OCI-LY7 (cell line): ENCODE results near the gene ACER3. TPM values are rescaled to one million over a fixed set of nuclear protein-coding genes. Genes with fewer than 3 reads are reported as not detected.

ENCODE experiments used
- BruUV-seq: library from RNA; stranded (reverse); fragments of 400-500 nt; replicated peaks from 2 replicates; lab custom pipeline; 2021; lab: Mats Ljungman, UMichigan
- CTCF ChIA-PET: fragments of 300-600 bp; sonication (Branson Sonifier 250); formaldehyde crosslinking; loops from one replicate; lab custom pipeline; 2022; ENCODE audit warnings: antibody characterized with exemption; ENCODE audit not compliant: unreplicated experiment; lab: Charles Lee
- POLR2A ChIA-PET: fragments of 300-600 bp; sonication (Branson Sonifier 250); formaldehyde crosslinking; loops from one replicate; lab custom pipeline; 2022; ENCODE audit warnings: antibody characterized with exemption; lab: Charles Lee
- DNase-seq: peaks from one replicate; pipeline ENCODE4 v3.0.0-alpha.2; 2015; ENCODE audit warnings: low spot score
- H2AFZ ChIP-seq: fragments of 200-600 bp; sonication (generic), shearing (Covaris generic); 2 replicates; pipeline ENCODE4 v1.6.1; 2014; ENCODE audit warnings: mild to moderate bottlenecking, antibody characterized with exemption, low read length, moderate library complexity
- H3K27ac ChIP-seq: fragments of 200-600 bp; sonication (generic); 2 replicates; pipeline ENCODE4 v1.5.1; 2014; ENCODE audit warnings: mixed run types, low read depth, mild to moderate bottlenecking, moderate library complexity, low read length, inconsistent platforms; ENCODE audit not compliant: poor library complexity, severe bottlenecking
- H3K36me3 ChIP-seq: fragments of 200-600 bp; sonication (generic); 2 replicates; pipeline ENCODE4 v1.6.1; 2014; ENCODE audit warnings: mild to moderate bottlenecking, antibody characterized with exemption, low read length, moderate library complexity, mixed read lengths; ENCODE audit not compliant: insufficient read depth
- H3K4me1 ChIP-seq: fragments of 200-600 bp; sonication (generic); 2 replicates; pipeline ENCODE4 v1.5.1; 2014; ENCODE audit warnings: mild to moderate bottlenecking, low read length; ENCODE audit not compliant: insufficient read depth, poor library complexity, severe bottlenecking
- H3K4me2 ChIP-seq: fragments of 200-600 bp; sonication (generic); 2 replicates; pipeline ENCODE4 v1.6.1; 2014; ENCODE audit warnings: mild to moderate bottlenecking, low read length
- H3K4me3 ChIP-seq: fragments of 200-600 bp; sonication (generic); 2 replicates; pipeline ENCODE4 v1.5.1; 2014; ENCODE audit warnings: mild to moderate bottlenecking, low read depth, low read length; ENCODE audit not compliant: poor library complexity, severe bottlenecking
- H3K79me2 ChIP-seq: fragments of 200-600 bp; sonication (generic); 2 replicates; pipeline ENCODE4 v1.6.1; 2016; ENCODE audit warnings: low read depth, mild to moderate bottlenecking, low read length, moderate library complexity, mixed read lengths; ENCODE audit not compliant: insufficient read depth
- H3K9me2 ChIP-seq: fragments of 200-600 bp; sonication (generic); 2 replicates; pipeline ENCODE4 v1.6.1; 2016; ENCODE audit warnings: mild to moderate bottlenecking, low read length, mixed read lengths; ENCODE audit not compliant: insufficient read depth
- H3K9me3 ChIP-seq: fragments of 200-600 bp; sonication (generic); 2 replicates; pipeline ENCODE4 v1.6.1; 2014; ENCODE audit warnings: mild to moderate bottlenecking, mixed run types, low read length, mixed read lengths
- H4K20me1 ChIP-seq: fragments of 200-600 bp; sonication (generic); 2 replicates; pipeline ENCODE4 v1.6.1; 2014; ENCODE audit warnings: mild to moderate bottlenecking, antibody characterized with exemption, low read length, moderate library complexity, mixed read lengths; ENCODE audit not compliant: insufficient read depth
- EZH2phosphoT487 ChIP-seq: fragments of 200-600 bp; sonication (generic); IDR thresholded peaks from 2 replicates; pipeline ENCODE4 v1.6.1; 2018; ENCODE audit warnings: low read depth, borderline replicate concordance, mild to moderate bottlenecking, mixed run types, antibody characterized with exemption, low read length, moderate library complexity, mixed read lengths
- intact Hi-C: fragments of 100-400 bp; cut with micrococcal nuclease; formaldehyde crosslinking; loops from one replicate; pipeline ENCODE4 v1.10.0; 2022; ENCODE audit not compliant: unreplicated experiment
- total RNA-seq, 2 experiments: library from RNA; depleted of rRNA in 1 of 2; stranded (reverse); fragments of >200 nt in 1 of 2; shearing (Covaris generic) in 1 of 2; gene quantifications; 2 replicates each; pipeline ENCODE4 v1.2.3, GENCODE V29; 2014 to 2022
- TF ChIP-seq, protein P1 (sequence below): fragments of 200-600 bp; sonication (generic); conservative IDR thresholded peaks from 2 replicates; pipeline ENCODE4 v1.5.1; 2014; ENCODE audit warnings: mild to moderate bottlenecking, antibody characterized with exemption, low read length, moderate library complexity, mixed read lengths

The ACER3 gene
- total RNA-seq, 2 experiments from 2014 or later: 3.0 to 12.2 TPM

DNA sequence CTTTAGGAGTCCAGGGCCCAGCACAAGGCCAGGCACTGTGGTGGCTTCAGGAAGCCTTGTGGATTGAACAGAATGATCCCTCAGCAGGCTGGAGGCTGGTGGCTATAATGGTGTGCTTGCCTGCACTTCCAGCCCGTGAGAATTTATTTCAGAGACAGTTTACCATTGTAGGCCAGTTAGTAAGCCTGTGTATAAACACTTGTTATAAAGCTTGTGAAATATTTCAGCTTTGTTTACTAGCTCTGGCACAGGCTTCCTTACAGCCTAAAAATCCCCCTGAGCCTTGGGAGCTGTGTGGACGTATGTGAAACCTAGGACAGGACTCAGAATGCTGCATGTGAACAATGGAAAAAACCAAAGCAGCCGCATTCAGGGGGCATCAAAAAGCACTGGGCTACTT is 26.6 kb upstream of the ACER3 start:
- H3K36me3 ChIP-seq: no peaks in the 10 kb centered on the region
- H3K79me2 ChIP-seq: no peaks in the 10 kb centered on the region
- no TSS peak for BruUV-seq
- H3K4me2 ChIP-seq: no peak overlapping the region
- ChIA-PET POLR2A (no interaction called here), CTCF (no interaction called here)
- no peaks in the 10 kb centered on the region for H3K9me3 ChIP-seq
- no peak for TF ChIP-seq EZH2phosphoT487
- TF ChIP-seq, protein P1, sequence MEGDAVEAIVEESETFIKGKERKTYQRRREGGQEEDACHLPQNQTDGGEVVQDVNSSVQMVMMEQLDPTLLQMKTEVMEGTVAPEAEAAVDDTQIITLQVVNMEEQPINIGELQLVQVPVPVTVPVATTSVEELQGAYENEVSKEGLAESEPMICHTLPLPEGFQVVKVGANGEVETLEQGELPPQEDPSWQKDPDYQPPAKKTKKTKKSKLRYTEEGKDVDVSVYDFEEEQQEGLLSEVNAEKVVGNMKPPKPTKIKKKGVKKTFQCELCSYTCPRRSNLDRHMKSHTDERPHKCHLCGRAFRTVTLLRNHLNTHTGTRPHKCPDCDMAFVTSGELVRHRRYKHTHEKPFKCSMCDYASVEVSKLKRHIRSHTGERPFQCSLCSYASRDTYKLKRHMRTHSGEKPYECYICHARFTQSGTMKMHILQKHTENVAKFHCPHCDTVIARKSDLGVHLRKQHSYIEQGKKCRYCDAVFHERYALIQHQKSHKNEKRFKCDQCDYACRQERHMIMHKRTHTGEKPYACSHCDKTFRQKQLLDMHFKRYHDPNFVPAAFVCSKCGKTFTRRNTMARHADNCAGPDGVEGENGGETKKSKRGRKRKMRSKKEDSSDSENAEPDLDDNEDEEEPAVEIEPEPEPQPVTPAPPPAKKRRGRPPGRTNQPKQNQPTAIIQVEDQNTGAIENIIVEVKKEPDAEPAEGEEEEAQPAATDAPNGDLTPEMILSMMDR: no peak
- no peaks in the 10 kb centered on the region for H3K9me2 ChIP-seq
- no peaks in the 10 kb centered on the region for H3K4me1 ChIP-seq
- no peak overlapping the region for H3K27ac ChIP-seq
- no peak overlapping the region for H3K4me3 ChIP-seq
- H2AFZ ChIP-seq: no peak overlapping the region
- DNase-seq: no peak
- no peaks in the 10 kb centered on the region for H4K20me1 ChIP-seq
- intact Hi-C loops: no loop called here

DNA sequence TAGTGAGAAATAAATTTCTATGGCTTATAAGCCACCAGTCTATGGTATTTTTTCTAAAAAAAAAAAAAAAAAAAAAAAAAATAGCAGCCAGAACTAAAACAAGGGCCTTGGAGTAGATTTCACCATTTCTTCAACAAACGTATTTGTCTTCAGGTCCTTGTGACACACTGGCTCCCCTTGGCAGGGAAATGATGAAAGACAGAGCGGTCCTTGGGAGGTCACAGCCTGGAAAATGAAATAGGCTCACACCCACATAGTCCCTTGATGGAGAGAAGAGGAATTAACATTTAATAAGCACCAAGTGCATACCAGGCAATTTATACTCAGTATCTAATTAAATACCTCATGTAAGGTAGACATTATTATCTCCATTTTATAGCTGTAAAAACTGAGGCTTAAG is 25.7 kb upstream of the ACER3 start:
- Histone ChIP-seq H3K4me3 (no peak overlapping the region), H3K27ac (no peak overlapping the region), H2AFZ (no peak overlapping the region), H3K36me3 (no peaks in the 10 kb centered on the region), H3K79me2 (no peaks in the 10 kb centered on the region), H3K4me1 (no peaks in the 10 kb centered on the region), H3K4me2 (no peak overlapping the region), H4K20me1 (no peaks in the 10 kb centered on the region), H3K9me3 (no peaks in the 10 kb centered on the region), H3K9me2 (no peaks in the 10 kb centered on the region)
- no peak for DNase-seq
- BruUV-seq: no TSS peak
- CTCF ChIA-PET: no interaction called here
- intact Hi-C loops: no loop called here
- POLR2A ChIA-PET: interaction anchor here (0.6 to 1.0 kb wide), 2 partner anchors 20 to 21 kb away, joined by 3 to 4 read pairs; no protein-coding TSS in a partner anchor
- TF ChIP-seq, protein P1: no peak
- no peak for TF ChIP-seq EZH2phosphoT487

GRCh38 chr11:76835928-76836612 is 24.6 kb upstream of the ACER3 start:
- CTCF ChIA-PET: no interaction called here
- Histone ChIP-seq H3K9me3 (no peaks in the 10 kb centered on the region), H3K4me2 (no peak overlapping the region), H3K9me2 (no peaks in the 10 kb centered on the region), H3K36me3 (no peaks in the 10 kb centered on the region), H3K4me1 (no peaks in the 10 kb centered on the region), H3K79me2 (no peaks in the 10 kb centered on the region), H2AFZ (no peak overlapping the region), H3K27ac (no peak overlapping the region), H4K20me1 (no peaks in the 10 kb centered on the region), H3K4me3 (no peak overlapping the region)
- POLR2A ChIA-PET: interaction anchor here (1.0 kb wide), 1 partner anchor 19 kb away, joined by 3 read pairs; no protein-coding TSS in a partner anchor
- no TSS peak for BruUV-seq
- no peak for DNase-seq
- TF ChIP-seq, protein P1: no peak
- TF ChIP-seq EZH2phosphoT487: no peak
- intact Hi-C loops: no loop called here
